Ureter (tissue), 1 donor: ENCODE results near the gene FAM118B. TPM values are rescaled to one million over a fixed set of nuclear protein-coding genes. Genes with fewer than 3 reads are reported as not detected.
"Not testable (repeated sequence)": the region's sequence is repeated elsewhere in the genome, so short reads cannot be mapped to it uniquely, and the experiment has no call there.

Experiments
- DNase-seq: peaks from one replicate; pipeline ENCODE4 v3.0.0-alpha.2; 2020; ENCODE audit warnings: low spot score
- total RNA-seq: library from RNA; stranded (reverse); gene quantifications from one replicate; pipeline ENCODE4 v1.2.4, GENCODE V29; 2023
- donor health status: DM: yes; HTN: yes; CAD: no.

Gene FAM118B
- total RNA-seq, 1 donor from 2014 or later: 22.2 TPM

- no peak for DNase-seq
These were observed 5.9 kb downstream of the FAM118B start for GRCh38 chr11:126217491-126217890.

- no peak for DNase-seq
These were observed 8.0 kb downstream of the FAM118B start for GRCh38 chr11:126219547-126219946.

GRCh38 chr11:126224647-126225294 is 13.2 kb downstream of the FAM118B start:
- DNase-seq: no peak

- no peak for DNase-seq
These were observed 13.7 kb downstream of the FAM118B start for GRCh38 chr11:126225295-126225665.

GRCh38 chr11:126226334-126227084 is 14.9 kb downstream of the FAM118B start:
- DNase-seq: no peak

GRCh38 chr11:126229858-126230540 is 18.4 kb downstream of the FAM118B start:
- DNase-seq: no peak

- no peak for DNase-seq
These were observed 20.3 kb downstream of the FAM118B start for GRCh38 chr11:126231725-126232459.

GRCh38 chr11:126232683-126233082 is 21.1 kb downstream of the FAM118B start:
- no peak for DNase-seq

- no peak for DNase-seq
These were observed 21.8 kb downstream of the FAM118B start for GRCh38 chr11:126233391-126233790.

- DNase-seq: no peak
These were observed 35.1 kb downstream of the FAM118B start for GRCh38 chr11:126246636-126247035.

GRCh38 chr11:126253265-126253664 is 41.7 kb downstream of the FAM118B start:
- DNase-seq: no peak

GRCh38 chr11:126254819-126255218 is 43.2 kb downstream of the FAM118B start:
- DNase-seq: no peak

- not testable (repeated sequence) for DNase-seq
These were observed 43.9 kb downstream of the FAM118B start for GRCh38 chr11:126255507-126255906.

GRCh38 chr11:126256216-126256615 is 44.6 kb downstream of the FAM118B start:
- no peak for DNase-seq

- no peak for DNase-seq
These were observed 45.6 kb downstream of the FAM118B start for GRCh38 chr11:126257144-126257543.

- no peak for DNase-seq
These were observed 46.2 kb downstream of the FAM118B start for GRCh38 chr11:126257764-126258163.

GRCh38 chr11:126262216-126262615 is 50.6 kb downstream of the FAM118B start:
- DNase-seq: no peak

GRCh38 chr11:126263489-126263888 is 51.9 kb downstream of the FAM118B start:
- DNase-seq: no peak

- DNase-seq: no peak
These were observed 54.2 kb downstream of the FAM118B start for GRCh38 chr11:126265811-126266210.

- DNase-seq: no peak
These were observed 56.1 kb downstream of the FAM118B start for GRCh38 chr11:126267650-126268049.

GRCh38 chr11:126268361-126268707 is 56.8 kb downstream of the FAM118B start:
- DNase-seq: no peak
